Embryonic facial prominence (tissue), 1 donor: ENCODE results near the gene MFAP2.
"Not testable (repeated sequence)": the region's sequence is repeated elsewhere in the genome, so short reads cannot be mapped to it uniquely, and the experiment has no call there.

ENCODE experiments used
- DNase-seq: peaks from one replicate; pipeline ENCODE4 v3.0.0-alpha.2; 2016; ENCODE audit errors: extremely low spot score

MFAP2 gene

GRCh38 chr1:16961297-16962133 lies 18.9 kb downstream of the MFAP2 start:
- no peak for DNase-seq

GRCh38 chr1:16960560-16961296 lies 19.7 kb downstream of the MFAP2 start:
- no peak for DNase-seq

GRCh38 chr1:16958475-16958874 lies 21.9 kb downstream of the MFAP2 start:
- no peak for DNase-seq

- no peak for DNase-seq
These were observed 22.7 kb downstream of the MFAP2 start for GRCh38 chr1:16957731-16958130.

- no peak for DNase-seq
These were observed 23.6 kb downstream of the MFAP2 start for GRCh38 chr1:16956775-16957174.

GRCh38 chr1:16955186-16955585 lies 25.2 kb downstream of the MFAP2 start:
- no peak for DNase-seq

GRCh38 chr1:16954579-16954978 lies 25.8 kb downstream of the MFAP2 start:
- no peak for DNase-seq

- DNase-seq: not testable (repeated sequence)
These were observed 28.0 kb downstream of the MFAP2 start for GRCh38 chr1:16952376-16952775.

GRCh38 chr1:16949026-16949425 lies 31.4 kb downstream of the MFAP2 start:
- DNase-seq: not testable (repeated sequence)

GRCh38 chr1:16948282-16948891 lies 32.0 kb downstream of the MFAP2 start:
- DNase-seq: not testable (repeated sequence)

- DNase-seq: no peak
These were observed 33.8 kb downstream of the MFAP2 start for GRCh38 chr1:16946646-16947045.

- DNase-seq: not testable (repeated sequence)
These were observed 34.2 kb downstream of the MFAP2 start for GRCh38 chr1:16946185-16946584.

GRCh38 chr1:16945512-16945911 lies 34.9 kb downstream of the MFAP2 start:
- DNase-seq: not testable (repeated sequence)

GRCh38 chr1:16944038-16944437 lies 36.4 kb downstream of the MFAP2 start:
- no peak for DNase-seq

- not testable (repeated sequence) for DNase-seq
These were observed 40.8 kb downstream of the MFAP2 start for GRCh38 chr1:16939386-16940180.

- no peak for DNase-seq
These were observed 41.8 kb downstream of the MFAP2 start for GRCh38 chr1:16938351-16939321.

GRCh38 chr1:16936580-16936979 lies 43.8 kb downstream of the MFAP2 start:
- DNase-seq: not testable (repeated sequence)

- DNase-seq: not testable (repeated sequence)
These were observed 46.5 kb downstream of the MFAP2 start for GRCh38 chr1:16933945-16934344.

GRCh38 chr1:16931206-16931934 lies 49.0 kb downstream of the MFAP2 start:
- not testable (repeated sequence) for DNase-seq
